ENCODE measurements around the gene SRRM4. TPM values are rescaled to one million over a fixed set of nuclear protein-coding genes. Genes with fewer than 3 reads are reported as not detected.

SRRM4 gene
- total RNA-seq, 1 experiment from 2014 or later, result 1.4 TPM

GRCh38 chr12:119020406-119021360 is 39.3 kb downstream of the SRRM4 start:
- no peaks in the 10 kb centered on the region for H3K9me3 ChIP-seq (ENCODE audit: control insufficient read depth, low read depth, low read length)
- H3K23me2 ChIP-seq (ENCODE audit: insufficient read length, low read depth, low read length, poor library complexity, severe bottlenecking), result no peaks in the 10 kb centered on the region
- Mint-ChIP-seq H3K4me3 (peak overlapping the region; percentile 15 to 21; a peak in 2 of 5 replicates), H3K27me3 (ENCODE audit: low read depth) (peaks cover 2% of the 10 kb centered on the region), H3K4me1 (peaks cover 46 to 59% of the 10 kb centered on the region in 2 experiments), H3K9me3 (peaks cover 5 to 6% of the 10 kb centered on the region in 2 experiments; a peak in 4 of 5 replicates), H3K36me3 (ENCODE audit: insufficient read depth in 1 of 3, low read depth in 3 of 3) (peaks cover 0 to 4% (median 4%) of the 10 kb centered on the region in 3 experiments; a peak in 3 of 7 replicates), H3K27ac (peak overlapping the region; percentile 10 to 49 (median 14); a peak in 4 of 7 replicates)
- H3K4ac ChIP-seq (ENCODE audit: low read depth, low read length), result no peak overlapping the region
- H3K79me2 ChIP-seq (ENCODE audit: insufficient read depth, low read length), result no peaks in the 10 kb centered on the region
- H2BK15ac ChIP-seq (ENCODE audit: low read depth, low read length), result no peak overlapping the region
- H3K18ac ChIP-seq (ENCODE audit: insufficient read length, low read depth, low read length), result no peak overlapping the region
- TF ChIP-seq CTCF (conservative IDR thresholded peaks at IDR 0.05), result peak; percentile 98
- no peak overlapping the region for H4K5ac ChIP-seq (ENCODE audit: insufficient read length, low read depth, low read length)
- no peak overlapping the region for H3K56ac ChIP-seq (ENCODE audit: insufficient read length, low read depth, low read length)
- no peak overlapping the region for H3K23ac ChIP-seq (ENCODE audit: insufficient read length, low read depth, low read length)
- H4K91ac ChIP-seq (ENCODE audit: insufficient read length, low read depth, low read length), result no peak overlapping the region
- no peak overlapping the region for H3K9ac ChIP-seq (ENCODE audit: extremely low read depth, insufficient read length, low read length)
- H3K27me3 ChIP-seq (ENCODE audit: insufficient read depth, low read length), result no peaks in the 10 kb centered on the region
- no peak overlapping the region for H4K8ac ChIP-seq (replicated peaks; ENCODE audit: insufficient read length, low read depth, low read length)
- no peaks in the 10 kb centered on the region for H4K20me1 ChIP-seq (ENCODE audit: control insufficient read depth, insufficient read depth, insufficient read length)
- no peaks in the 10 kb centered on the region for H3K79me1 ChIP-seq (ENCODE audit: insufficient read depth, low read depth, low read length, poor library complexity, severe bottlenecking)
- H2BK12ac ChIP-seq (ENCODE audit: insufficient read length, low read depth, low read length), result no peak overlapping the region
- H3K4me2 ChIP-seq (ENCODE audit: insufficient read depth, insufficient read length, low read length), result no peak overlapping the region
- no peak overlapping the region for H2BK5ac ChIP-seq (ENCODE audit: insufficient read length, low read length)
- no CpG with 5 or more reads among the region's 21 CpGs for WGBS (ENCODE audit: extremely low coverage, insufficient read length, low lambda C conversion rate)
- H2AFZ ChIP-seq (ENCODE audit: low read length), result no peak overlapping the region
- H3T11ph ChIP-seq (ENCODE audit: low read length), result no peak overlapping the region
- H2AK5ac ChIP-seq (ENCODE audit: insufficient read length, low read length), result no peak overlapping the region
- no peak overlapping the region for H3K27ac ChIP-seq (ENCODE audit: insufficient read length, low read depth, low read length)
- no peak overlapping the region for H2BK120ac ChIP-seq (ENCODE audit: low read depth, low read length, poor library complexity, severe bottlenecking)
- no peak overlapping the region for H2BK20ac ChIP-seq (ENCODE audit: low read depth, low read length, poor library complexity, severe bottlenecking)
- no peak overlapping the region for H3K14ac ChIP-seq (ENCODE audit: insufficient read depth, low read length)
- peak; percentile 90 for DNase-seq
- peaks cover 8% of the 10 kb centered on the region; the same call in 1 of the 2 replicates for H3K4me1 ChIP-seq (ENCODE audit: insufficient read depth, low read length)

Data from H9 (cell line).